UCSD-AML1 (cell line): ENCODE measurements around the gene MAP4K4.
"Not testable (repeated sequence)": the region's sequence is repeated elsewhere in the genome, so short reads cannot be mapped to it uniquely, and the experiment has no call there.

Experiments used
- DNase-seq: peaks from one replicate; lab custom pipeline; 2025; ENCODE audit not compliant: unreplicated experiment; lab: John Stamatoyannopoulos, UW

The MAP4K4 gene

DNA sequence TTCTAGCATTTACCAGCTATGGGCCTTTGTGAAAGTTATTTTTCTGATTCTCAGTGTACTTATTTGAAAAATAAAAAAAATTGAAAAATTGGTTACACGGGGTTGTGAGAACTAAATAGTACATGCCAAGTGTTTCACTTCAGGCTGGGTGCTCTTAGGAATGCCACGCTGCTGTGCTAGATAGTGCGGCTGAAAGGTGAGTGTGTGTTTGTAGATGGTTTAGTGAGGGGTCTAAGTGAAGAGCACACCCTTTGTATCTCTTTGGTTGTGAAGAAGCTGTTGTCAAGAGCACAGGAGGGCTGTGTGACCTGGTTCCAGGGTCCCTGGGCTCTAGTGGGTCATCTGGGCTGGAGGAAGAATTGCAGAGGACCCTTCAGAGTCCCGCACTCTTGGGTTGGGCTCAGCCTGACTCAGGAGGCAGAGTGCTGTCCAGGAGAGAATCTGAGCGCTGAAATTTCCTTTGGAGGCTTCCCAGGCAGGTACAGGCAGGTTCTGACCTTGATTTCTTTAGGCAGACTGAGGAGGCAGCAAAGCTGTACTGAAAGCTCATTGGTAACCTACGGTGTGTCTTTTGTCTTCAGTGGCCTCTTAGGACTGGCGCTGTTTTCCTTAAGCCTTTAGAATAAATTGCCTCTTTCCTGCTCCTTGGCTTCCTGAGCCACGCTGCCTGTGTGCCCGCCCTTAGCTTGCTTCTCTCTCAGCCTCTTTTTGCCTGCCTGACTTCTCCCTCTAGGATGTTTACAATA, 44.4 kb downstream of the MAP4K4 start:
- DNase-seq, result peak; percentile 45

DNA sequence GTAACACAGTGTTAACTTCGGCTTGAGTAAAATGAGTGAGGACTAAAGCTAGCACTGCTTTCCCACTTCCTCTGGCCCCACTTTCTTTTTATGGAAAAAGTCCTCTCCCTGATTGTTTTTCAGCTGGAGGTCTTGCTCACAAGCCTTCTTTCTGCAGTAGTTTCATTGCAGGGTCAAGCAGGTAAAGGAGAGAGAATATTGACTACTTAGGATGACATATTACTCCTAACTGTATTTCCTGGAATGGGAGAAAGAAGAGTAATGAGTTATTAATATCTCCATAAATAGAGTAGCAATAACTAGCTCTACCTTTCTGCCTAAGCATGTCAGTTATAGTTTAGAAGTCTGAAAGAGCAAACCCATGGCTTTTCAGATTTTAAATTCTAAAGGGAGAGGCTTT, 45.0 kb downstream of the MAP4K4 start:
- no peak for DNase-seq

DNA sequence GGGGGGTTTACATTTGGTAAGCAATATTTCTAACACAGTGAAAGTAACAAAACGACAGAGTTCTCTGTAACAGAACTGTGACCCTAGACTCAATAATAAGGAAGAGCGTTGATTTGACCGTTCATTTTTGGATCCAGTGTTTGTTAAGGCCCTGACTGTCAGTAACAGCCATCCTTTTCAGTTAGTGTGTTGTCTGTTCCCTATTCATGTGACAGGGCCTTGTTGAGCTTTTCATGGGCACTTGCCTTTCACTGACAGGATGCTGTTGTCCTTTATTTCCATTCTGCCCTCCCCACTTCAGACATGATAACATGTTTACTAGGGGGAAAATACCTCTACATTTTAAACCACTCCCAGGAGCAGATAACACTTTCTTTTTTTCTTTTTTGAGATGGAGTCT, 45.8 kb downstream of the MAP4K4 start:
- no peak for DNase-seq

DNA sequence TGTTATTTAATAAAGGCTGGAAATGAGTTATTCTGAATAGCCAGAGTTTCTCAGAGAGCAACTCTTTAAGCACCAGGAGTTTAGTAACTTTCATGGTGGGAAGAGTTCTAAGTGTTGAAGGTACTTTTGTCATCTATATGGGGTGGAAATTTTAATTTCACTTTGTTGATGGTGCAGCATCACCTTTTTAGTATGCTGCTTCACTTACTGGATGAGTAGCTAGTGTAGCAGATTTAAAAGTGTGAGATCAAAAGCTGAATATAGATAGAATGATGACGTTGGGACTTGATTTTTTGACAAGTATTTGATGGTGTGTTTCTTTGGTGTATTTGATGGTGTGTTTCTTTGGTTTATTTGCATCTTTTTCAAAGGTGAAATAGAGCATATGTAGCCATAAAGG, 47.3 kb downstream of the MAP4K4 start:
- no peak for DNase-seq

DNA sequence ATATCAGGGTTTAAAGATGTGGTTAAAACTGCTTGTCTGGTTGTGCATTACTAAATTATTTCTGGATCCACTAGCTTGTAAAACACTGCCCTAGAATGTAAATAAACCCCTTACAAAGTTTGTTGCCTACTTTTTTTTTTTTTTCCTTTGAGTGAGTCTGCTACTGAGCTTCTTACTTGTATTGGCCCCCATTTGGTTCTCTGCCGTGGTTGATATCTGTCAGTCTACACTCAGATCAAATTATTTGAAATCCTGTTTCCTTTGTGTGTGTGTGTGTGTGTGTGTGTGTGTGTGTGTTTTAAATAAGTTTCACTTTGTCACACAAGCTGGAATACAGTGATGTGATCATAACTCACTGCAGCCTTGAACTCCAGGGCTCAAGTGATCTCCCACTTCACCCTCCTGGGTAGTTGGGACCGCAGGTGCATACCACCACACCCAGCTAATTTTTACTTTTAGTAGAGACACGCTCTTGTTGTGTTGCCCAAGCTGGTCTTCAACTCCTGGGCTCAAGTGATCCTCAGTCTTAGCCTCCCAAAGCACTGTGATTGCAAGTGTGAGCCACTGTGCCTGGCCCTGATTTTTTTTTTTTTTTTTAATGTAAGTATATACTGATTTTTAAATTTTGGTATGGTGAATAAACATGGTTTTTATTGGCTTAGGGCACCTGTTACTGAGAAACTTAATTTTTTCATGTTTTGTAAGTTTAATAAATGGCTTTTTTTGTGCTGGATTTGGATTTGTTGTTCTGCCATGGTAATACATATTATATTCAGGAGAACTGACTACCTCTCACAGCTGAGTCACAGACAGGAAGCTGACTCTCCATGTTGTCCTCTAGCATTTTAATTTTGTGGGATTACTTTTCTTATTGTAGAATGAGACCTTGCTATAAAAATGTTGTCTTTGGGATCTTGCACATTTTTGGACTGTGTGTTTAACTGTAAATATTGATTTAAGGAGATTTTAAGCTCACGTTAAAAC, 48.5 kb downstream of the MAP4K4 start:
- no peak for DNase-seq

DNA sequence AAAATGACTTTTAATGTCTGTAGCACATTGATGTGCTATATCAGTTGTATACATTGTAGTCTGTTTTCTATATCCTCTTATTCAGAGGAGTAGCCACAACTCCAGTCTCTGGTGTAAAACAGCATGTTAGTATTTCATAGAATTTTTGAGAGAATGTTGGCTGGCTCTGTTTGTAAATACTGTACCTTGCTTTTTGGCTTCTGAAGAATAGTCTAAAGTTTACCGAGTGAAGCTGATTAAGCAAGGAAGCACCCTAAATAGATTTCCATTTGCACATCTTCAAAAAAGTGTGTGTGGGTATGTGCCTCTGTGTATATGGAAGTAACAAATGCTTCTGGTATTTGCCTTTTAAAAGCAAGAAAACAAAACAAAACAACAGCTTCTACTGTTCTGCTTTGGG, 50.5 kb downstream of the MAP4K4 start:
- no peak for DNase-seq

DNA sequence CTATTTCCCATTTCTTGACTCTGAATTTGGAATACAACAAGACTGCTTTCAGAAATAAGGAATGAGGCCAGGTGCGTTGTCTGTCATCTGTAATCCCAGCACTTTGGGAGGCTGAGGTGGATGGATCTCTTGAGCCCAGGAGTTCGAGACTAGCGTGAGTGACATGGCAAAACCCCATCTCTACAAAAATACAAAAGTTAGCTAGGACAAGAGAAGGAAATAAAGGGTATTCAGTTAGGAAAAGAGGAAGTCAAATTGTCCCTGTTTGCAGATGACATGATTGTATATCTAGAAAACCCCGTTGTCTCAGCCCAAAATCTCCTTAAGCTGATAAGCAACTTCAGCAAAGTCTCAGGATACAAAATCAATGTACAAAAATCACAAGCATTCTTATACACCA, 51.0 kb downstream of the MAP4K4 start:
- not testable (repeated sequence) for DNase-seq

DNA sequence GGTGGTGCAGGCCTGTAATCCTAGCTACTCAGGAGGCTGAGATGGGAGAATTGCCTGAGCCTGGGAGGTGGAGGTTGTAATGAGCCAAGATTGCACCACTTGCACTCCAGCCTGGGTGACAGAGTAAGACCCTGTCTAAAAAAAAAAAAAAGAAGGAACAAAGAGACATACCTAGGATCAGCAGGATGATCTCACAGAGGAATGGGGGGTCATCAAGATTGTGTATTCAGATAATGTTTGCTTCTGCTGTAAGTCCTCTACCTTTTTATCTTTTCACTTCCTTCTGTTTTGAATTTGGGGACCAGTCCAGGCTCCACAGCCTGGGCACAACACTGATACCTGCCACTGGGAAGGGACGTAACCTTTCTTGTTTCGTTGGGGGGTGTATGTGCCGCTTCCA, 53.2 kb downstream of the MAP4K4 start:
- no peak for DNase-seq

DNA sequence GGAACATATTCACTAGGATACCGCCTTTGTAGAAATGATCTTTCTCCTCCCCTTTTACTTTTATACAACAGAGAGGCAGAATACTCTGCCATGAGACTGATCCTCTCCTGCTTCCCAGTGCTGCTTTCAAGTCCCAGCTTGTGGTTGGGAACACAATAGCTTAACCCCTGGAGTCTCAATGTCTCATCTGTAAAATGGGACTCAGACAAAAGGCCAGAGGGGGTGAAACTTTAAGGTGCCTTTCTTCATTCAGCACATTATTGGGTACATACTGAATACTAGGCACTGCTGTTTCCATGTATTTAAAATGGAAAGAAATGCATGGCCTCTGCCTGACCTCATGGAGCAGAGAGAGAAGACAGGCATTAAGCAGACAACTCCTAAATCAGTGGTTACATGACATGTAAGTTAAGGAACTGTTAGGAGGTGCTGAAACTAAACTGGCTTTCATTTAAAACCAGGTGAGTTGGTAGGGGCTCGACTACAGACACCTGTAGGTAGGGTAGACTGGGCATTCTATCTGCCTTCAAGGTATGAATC, 53.8 kb downstream of the MAP4K4 start:
- no peak for DNase-seq

DNA sequence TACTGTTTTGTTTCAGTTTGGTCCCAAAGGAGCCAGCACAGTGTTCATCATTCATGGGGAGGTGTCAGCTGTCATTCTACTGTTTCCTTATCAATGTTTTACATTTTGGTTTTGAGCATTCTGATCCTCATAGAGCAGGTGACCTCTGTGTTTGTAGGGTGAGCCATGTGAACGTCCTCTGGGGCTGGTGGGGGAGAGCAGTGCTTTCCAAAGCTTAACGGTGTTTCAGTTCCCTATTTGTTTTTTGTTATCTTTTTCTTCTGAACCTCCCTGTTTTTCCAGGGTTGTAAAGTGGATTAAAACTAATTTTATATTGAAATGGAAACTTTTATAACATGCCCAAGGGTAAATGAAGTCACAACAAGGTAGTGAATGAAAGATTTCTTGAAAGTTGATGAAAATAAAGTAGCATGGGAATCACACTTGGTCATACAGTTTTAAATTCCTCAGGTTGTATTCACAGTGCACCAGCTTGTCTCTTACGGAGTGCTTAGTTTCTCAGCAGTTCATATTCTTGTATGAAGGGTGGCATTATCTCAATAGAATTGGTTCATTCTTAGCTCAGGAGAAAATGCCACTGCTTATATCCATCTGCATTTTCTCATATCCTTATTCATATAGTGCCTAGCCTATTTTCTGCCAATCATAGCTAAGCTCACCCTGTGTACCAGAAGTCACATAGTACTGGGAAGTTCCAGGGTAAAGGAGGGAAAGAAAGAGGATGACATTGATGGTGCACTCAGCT, 54.5 kb downstream of the MAP4K4 start:
- no peak for DNase-seq

DNA sequence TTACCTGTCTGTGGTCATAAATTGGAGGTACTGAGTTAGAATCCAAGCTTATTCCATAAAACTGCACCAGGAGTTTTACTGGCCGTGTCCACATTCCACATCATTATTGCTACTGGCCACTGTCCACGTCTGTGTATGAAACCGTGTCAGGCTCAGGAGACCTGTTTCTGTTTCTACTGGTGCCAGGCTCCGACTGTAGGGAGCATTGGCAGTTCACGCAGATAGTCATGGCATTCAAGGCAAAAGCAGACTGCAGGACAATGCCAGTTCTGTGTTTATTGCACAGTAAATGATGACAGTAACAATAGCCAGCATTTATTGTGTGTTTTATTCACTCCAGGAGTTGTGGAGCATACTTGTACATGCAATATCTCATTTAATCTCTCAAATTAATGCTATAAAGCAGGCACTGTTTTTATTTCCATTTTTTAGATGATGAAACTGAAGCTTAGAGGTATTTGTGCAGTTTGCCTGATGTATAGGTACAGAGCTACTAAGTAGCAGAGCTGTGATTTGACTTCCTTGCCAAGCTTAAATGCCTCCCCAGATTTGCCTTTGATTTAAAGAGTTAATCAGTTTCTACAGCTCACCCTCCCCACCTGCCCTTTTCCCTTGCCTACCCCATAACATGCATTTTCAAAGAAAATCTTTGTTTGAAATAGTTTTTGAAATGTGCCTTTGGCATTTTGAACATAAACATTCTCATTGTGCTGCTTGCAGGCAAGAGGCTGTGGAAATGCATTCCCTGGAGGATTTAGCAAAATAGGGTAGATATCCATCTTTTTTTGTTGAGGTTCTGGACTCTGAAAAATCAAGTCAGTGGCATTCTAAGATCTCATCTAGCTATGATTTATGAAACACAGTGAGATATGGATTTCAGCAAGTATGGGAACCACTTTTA, 55.5 kb downstream of the MAP4K4 start:
- DNase-seq, result no peak

DNA sequence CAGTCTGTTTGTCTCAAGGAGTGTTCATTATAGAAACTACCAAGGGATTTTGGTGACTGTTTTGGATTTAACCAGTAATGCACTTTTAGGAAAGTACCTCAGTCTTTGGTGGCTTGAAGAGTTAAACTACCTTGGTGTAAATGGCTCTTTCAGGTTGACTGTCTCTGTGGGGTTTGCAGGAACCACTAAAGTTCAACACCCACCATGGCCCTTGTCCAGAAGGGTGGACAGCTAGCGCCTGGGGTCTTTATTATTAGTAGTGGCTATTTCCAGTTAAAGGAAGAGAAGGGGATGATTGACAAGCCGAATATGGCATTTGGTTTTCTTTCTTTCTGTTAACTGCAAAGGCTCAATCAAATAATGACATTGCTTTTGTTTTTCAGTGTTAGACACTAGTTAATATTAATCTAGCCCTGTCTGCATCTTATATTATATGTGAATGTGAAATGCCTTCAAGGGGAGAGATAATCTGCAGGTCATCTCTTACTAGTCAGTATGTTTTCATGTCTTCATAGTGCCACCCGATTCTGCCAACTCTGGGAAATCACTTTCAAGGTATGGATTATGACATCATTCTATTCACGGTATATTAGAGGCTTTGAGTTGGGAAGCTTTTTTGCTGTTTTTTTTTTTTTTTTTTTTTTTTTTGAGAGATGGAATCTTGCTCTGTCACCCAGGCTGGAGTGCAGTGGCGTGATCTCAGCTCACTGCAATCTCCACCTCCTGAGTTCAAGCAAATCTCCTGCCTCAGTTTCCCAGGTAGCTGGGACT, 56.4 kb downstream of the MAP4K4 start:
- no peak for DNase-seq

DNA sequence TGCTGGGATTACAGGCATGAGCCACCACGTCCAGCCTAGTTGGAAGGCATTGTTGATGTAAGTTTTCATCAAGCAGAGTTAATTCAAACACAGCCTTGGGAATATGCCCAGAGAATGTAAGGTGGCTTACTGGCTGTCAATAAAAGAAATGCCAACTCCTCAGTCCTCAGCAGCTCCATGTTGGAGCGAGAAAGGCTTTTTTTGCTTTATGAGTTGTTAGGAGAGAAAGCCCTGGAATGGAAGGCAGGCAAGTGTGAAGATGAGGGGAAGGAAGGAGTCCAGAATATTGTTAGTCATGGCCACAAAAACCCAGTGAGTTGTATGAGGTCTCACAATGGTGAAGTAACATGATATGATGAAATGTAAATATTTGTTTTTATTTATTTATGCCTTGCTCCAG, 57.1 kb downstream of the MAP4K4 start:
- DNase-seq, result no peak

DNA sequence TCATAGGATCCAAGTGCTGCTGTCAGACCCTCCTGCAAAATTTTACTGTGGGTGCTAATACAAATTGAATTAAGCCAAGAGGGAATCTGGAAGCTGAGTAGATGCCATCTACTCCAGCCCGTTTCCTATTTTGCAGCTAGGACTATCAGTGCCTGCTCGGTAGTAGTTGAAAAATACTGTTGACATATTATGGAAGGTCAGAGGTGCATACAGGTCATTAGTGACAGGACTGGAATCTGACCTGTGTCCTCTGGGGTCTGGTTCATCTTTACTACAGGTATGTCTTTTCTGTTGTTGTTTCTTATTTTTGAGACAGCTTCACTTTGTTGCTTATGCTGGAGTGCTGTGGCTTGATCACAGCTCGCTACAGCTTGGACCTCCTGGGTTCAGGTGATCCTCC, 58.8 kb downstream of the MAP4K4 start:
- no peak for DNase-seq

DNA sequence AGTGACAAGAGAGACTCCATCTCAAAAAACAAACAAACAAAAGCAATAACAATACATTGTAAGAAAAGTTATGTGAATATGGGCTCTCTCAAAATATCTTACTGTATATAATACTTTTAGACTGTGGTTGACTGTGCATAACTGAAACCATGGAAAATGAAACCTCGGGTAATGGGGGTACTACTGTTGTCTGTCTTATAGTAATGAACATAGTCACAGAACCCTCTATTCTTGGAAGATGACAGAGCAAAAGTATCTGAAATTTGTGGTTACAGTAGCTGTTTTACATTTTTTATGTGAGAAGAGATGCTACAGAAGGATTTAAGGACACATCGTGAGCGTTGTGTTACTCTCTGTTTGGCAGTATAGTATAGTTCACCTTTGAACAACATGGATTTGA, 60.5 kb downstream of the MAP4K4 start:
- no peak for DNase-seq

DNA sequence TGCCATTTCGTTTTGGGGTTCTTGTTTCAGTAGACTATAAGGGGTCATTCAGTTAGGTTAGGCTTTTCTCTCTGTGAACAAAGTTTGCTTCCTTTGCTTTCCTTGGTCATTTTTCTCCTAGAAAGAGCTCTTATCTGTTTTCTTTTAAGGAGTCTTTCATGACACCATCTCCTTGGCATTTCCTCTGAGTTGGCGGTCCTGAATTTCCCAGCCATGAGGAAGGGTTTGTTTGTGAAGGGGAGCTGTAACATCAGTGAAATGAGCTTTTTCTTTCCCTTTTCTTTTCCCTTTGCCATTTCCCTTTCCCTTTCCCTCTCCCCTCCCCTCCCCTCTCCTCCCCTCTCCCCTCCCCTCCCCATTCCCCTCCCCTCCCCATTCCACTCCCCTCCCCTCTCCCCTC, 61.7 kb downstream of the MAP4K4 start:
- no peak for DNase-seq

DNA sequence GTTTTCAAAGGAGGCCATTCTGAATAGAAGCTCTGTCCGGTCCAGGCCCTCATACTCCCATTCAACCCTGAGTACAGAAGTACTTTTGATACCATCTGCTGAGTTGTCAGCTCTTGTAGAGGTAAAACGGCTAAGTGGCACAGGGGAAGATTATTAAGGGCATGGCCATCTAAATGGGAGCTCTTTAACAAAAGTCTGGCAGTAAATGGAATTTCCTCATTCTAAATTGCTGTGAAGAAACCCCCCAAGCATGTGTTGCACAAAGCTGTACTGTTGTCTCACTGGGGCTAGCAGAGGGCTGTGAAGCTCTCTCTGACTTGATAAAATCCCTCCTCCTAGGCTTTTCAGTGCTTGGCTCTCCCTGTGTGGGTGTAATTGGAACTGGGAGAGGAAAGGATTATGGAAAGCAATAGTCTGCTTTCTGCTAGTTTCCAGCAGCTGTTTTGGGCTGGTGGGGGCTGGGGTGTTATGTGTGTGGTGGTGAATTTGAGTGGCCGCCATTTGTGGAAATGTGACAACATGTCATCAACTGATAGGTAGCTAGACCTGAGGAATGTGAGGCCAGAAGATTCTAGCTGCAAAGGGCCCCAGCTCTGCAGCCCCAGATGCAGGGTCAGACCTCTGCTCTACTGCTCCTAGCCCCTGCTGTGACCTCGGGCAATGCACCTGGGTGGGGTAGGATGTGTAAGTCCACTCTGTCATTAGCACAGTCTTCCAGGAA, 65.1 kb downstream of the MAP4K4 start:
- no peak for DNase-seq

DNA sequence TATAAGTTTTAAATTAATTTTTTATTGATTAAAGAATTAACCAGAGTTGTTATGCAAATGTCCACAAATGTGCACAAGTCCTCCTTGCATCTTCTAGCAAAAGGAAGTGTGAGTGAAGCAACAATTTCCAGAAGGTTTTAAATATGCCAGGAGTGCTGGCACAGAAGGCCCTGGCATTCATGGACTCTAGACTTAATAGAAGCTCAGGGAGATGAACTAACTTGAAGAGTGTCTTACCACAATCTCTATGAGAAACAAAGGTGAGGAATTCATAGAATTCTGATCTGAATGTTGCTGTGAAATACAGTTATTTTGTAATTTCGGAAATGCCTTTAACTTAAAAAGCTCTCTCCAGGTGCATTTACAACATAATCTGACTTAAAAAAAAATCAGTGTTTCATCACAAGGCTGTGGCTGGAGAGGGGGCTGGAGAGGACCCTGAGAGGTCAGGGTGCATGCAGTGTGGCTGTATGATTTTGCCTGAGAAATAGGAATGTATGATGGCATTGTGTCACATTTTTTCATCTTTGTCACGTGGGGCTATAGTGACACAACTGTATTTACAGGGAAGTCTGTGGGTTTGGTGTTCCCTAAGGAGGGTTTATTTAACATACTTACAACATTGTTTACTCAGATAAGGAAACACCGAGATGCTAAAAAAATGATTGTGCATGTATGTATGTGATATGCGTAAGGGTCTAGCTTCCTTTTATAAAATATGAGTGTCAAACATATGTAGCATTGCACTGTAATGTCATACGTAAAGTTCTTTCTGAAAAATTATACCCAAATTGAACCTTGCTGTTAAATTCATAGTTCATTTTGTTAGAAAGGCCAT, 66.2 kb downstream of the MAP4K4 start:
- DNase-seq, result no peak
